GM23338 (cell line): Measurements from ENCODE around the gene PRR35. TPM values are rescaled to one million over a fixed set of nuclear protein-coding genes. Genes with fewer than 3 reads are reported as not detected.

ENCODE experiments used
- ATAC-seq: fragments of 200-7000 bp; cut with Tn5 transposase; 3 replicates; pipeline ENCODE4 v1.9.1; 2020
- DNase-seq: peaks from one replicate; pipeline ENCODE4 v3.0.0-alpha.2; 2015; ENCODE audit warnings: low spot score
- H2AFZ ChIP-seq: fragments of 200-600 bp; sonication (generic); 2 replicates; pipeline ENCODE4 v1.8.0; 2016; ENCODE audit warnings: antibody characterized with exemption, mild to moderate bottlenecking, moderate library complexity
- H3F3A ChIP-seq: fragments of 200-600 bp; sonication (generic); replicated peaks from 2 replicates; pipeline ENCODE4 v1.8.0; 2017; ENCODE audit warnings: antibody characterized with exemption, mixed run types, low read depth
- H3K27ac ChIP-seq: fragments of 200-600 bp; sonication (generic); 2 replicates; pipeline ENCODE4 v1.6.1; 2016; ENCODE audit warnings: low read depth
- H3K27me3 ChIP-seq: fragments of 200-600 bp; sonication (generic); 2 replicates; pipeline ENCODE4 v1.8.0; 2016; ENCODE audit warnings: mild to moderate bottlenecking, mixed run types, moderate library complexity; ENCODE audit not compliant: insufficient read depth
- H3K36me3 ChIP-seq: fragments of 200-600 bp; sonication (generic); 2 replicates; pipeline ENCODE4 v1.8.0; 2016; ENCODE audit warnings: mild to moderate bottlenecking; ENCODE audit not compliant: insufficient read depth
- H3K4me1 ChIP-seq: fragments of 200-600 bp; sonication (generic); 2 replicates; pipeline ENCODE4 v1.8.0; 2016; ENCODE audit warnings: mild to moderate bottlenecking, moderate library complexity; ENCODE audit not compliant: insufficient read depth
- H3K4me2 ChIP-seq: fragments of 200-600 bp; sonication (generic); 2 replicates; pipeline ENCODE4 v1.7.1; 2017; ENCODE audit warnings: mixed run types
- H3K4me3 ChIP-seq: fragments of 200-600 bp; sonication (generic); 2 replicates; pipeline ENCODE4 v1.6.1; 2016; ENCODE audit warnings: mixed run types
- H3K79me2 ChIP-seq: fragments of 200-600 bp; sonication (generic); replicated peaks from 2 replicates; pipeline ENCODE4 v1.8.0; 2017; ENCODE audit warnings: mild to moderate bottlenecking; ENCODE audit not compliant: insufficient read depth
- H3K9me2 ChIP-seq: fragments of 200-600 bp; sonication (generic); 2 replicates; pipeline ENCODE4 v1.8.0; 2017; ENCODE audit not compliant: insufficient read depth
- H4K20me1 ChIP-seq: fragments of 200-600 bp; sonication (generic); replicated peaks from 2 replicates; pipeline ENCODE4 v1.8.0; 2017; ENCODE audit warnings: mild to moderate bottlenecking; ENCODE audit not compliant: insufficient read depth
- H3K27ac Mint-ChIP-seq: 2 replicates; pipeline ENCODE4 v1.8.0; 2020; ENCODE audit warnings: inconsistent platforms, mild to moderate bottlenecking, moderate library complexity, mixed read lengths
- H3K27me3 Mint-ChIP-seq: 3 replicates; pipeline ENCODE4 v1.8.0; 2022; ENCODE audit warnings: low read depth, mild to moderate bottlenecking, moderate library complexity, mixed read lengths, inconsistent platforms; ENCODE audit not compliant: insufficient read depth, poor library complexity
- H3K36me3 Mint-ChIP-seq: 3 replicates; pipeline ENCODE4 v1.8.0; 2021; ENCODE audit warnings: low read depth, mild to moderate bottlenecking, inconsistent platforms, moderate library complexity, mixed read lengths
- H3K4me1 Mint-ChIP-seq: 3 replicates; pipeline ENCODE4 v1.8.0; 2020; ENCODE audit warnings: mild to moderate bottlenecking, inconsistent platforms, mixed read lengths
- H3K4me3 Mint-ChIP-seq: 3 replicates; pipeline ENCODE4 v1.8.0; 2021; ENCODE audit warnings: moderate library complexity, mild to moderate bottlenecking, inconsistent platforms, mixed read lengths
- H3K9me3 Mint-ChIP-seq: 3 replicates; pipeline ENCODE4 v1.8.0; 2020; ENCODE audit warnings: moderate library complexity, mild to moderate bottlenecking, inconsistent platforms, mixed read lengths
- CTCF ChIP-seq, 2 experiments: fragments of 200-600 bp in 1 of 2; sonication (generic) in 1 of 2; conservative IDR thresholded peaks; 2 replicates each; pipeline versions ENCODE4 v1.5.1 to v1.6.1; 2016 to 2017; ENCODE audit warnings: antibody characterized with exemption in 2 of 2, low read depth in 2 of 2, mild to moderate bottlenecking in 2 of 2, moderate library complexity in 1 of 2
- EZH2phosphoT487 ChIP-seq: fragments of 200-600 bp; sonication (generic); IDR thresholded peaks from one replicate; pipeline ENCODE4 v1.8.1; 2018; ENCODE audit warnings: antibody characterized with exemption; ENCODE audit not compliant: unreplicated experiment
- ZNF114 ChIP-seq: fragments of 250-450 bp; sonication (Bioruptor Pico); IDR thresholded peaks from 2 replicates; pipeline ENCODE4 v1.5.0; 2020; ENCODE audit warnings: mild to moderate bottlenecking, moderate library complexity
- ZNF331 ChIP-seq: fragments of 250-450 bp; sonication (Bioruptor Pico); IDR thresholded peaks from 2 replicates; pipeline ENCODE4 v1.5.0; 2020; ENCODE audit warnings: low read depth, mild to moderate bottlenecking, moderate library complexity
- polyA plus RNA-seq: library from polyadenylated mRNA; unstranded; fragments of >200 nt; fragmentation: Nextera tagmentation; extraction: Ambion mirVana; gene quantifications from 2 replicates; pipeline ENCODE4 v1.2.1, GENCODE V29; 2016
- total RNA-seq: library from RNA; depleted of rRNA; stranded (reverse); fragments of >200 nt; shearing (Covaris generic); gene quantifications from 2 replicates; pipeline ENCODE4 v1.2.3, GENCODE V29; 2014
- TF ChIP-seq, protein P1 (sequence below): IDR thresholded peaks from 2 replicates; pipeline ENCODE4 v1.6.1; 2016; ENCODE audit warnings: antibody characterized with exemption
- TF ChIP-seq, protein P2 (sequence below): IDR thresholded peaks from one replicate; pipeline ENCODE4 v1.6.1; 2018; ENCODE audit warnings: antibody characterized with exemption; ENCODE audit not compliant: unreplicated experiment
- TF ChIP-seq, protein P3 (sequence below): fragments of 250-450 bp; sonication (Bioruptor Pico); IDR thresholded peaks from 2 replicates; pipeline ENCODE4 v1.5.0; 2020; ENCODE audit warnings: mild to moderate bottlenecking, moderate library complexity

The PRR35 gene
- total and polyA plus RNA-seq, 2 experiments from 2014 or later, result 0.32 to 1.4 TPM

DNA sequence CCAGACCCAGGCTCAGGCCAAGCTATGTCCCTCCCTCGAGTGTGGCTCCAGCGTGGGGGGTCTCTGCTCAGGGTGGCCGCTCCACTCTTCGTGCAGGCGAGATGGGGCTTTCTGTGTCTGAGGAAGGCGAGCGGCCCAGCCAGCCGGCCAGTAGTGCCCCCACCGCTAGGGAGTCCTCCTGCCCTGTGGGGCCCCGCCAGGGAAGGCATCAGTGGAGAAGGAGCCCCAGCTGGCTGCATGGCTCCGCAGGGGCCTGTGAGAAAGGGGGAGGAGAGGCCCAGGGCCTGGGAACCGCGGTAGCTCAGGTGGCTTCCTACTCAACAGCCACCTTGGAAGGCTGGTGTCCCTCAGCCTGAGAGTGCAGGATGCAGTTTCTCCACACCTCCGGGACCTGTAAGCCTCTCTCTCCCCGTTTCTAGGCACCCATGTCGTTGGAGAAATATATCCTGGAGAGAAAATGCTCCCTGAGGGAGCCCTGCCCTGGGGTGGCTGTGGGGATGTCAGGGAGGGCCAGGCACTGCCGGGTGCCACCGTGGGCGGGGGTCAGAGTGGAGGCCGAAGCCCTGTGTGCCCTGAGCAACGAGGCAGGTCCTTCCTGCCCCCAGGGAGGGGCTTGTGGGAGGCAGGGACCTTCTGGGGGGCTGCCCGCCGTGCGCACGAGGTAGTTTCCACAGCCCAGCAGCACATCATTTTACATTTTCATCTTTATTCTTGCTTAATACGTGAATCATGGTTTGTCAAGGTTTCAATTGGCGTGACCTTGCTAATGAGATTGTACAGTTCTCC, 12.9 kb downstream of the PRR35 start (continued):
- TF ChIP-seq, protein P1, sequence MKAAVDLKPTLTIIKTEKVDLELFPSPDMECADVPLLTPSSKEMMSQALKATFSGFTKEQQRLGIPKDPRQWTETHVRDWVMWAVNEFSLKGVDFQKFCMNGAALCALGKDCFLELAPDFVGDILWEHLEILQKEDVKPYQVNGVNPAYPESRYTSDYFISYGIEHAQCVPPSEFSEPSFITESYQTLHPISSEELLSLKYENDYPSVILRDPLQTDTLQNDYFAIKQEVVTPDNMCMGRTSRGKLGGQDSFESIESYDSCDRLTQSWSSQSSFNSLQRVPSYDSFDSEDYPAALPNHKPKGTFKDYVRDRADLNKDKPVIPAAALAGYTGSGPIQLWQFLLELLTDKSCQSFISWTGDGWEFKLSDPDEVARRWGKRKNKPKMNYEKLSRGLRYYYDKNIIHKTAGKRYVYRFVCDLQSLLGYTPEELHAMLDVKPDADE, result no peak

GRCh38 chr16:574021-574760, 14.0 kb downstream of the PRR35 start:
- Histone ChIP-seq H3K79me2 (peaks cover 8% of the 10 kb centered on the region), H3K9me2 (no peaks in the 10 kb centered on the region), H2AFZ (no peak overlapping the region), H3K27me3 (no peaks in the 10 kb centered on the region), H3K27ac (no peak overlapping the region), H3K36me3 (no peaks in the 10 kb centered on the region), H3K4me1 (peaks cover 1% of the 10 kb centered on the region), H3F3A (peaks cover 11% of the 10 kb centered on the region; the same call in 1 of the 2 replicates), H3K4me3 (no peak overlapping the region), H4K20me1 (no peaks in the 10 kb centered on the region), H3K4me2 (no peak overlapping the region)
- DNase-seq (no peak), ATAC-seq (no peak)
- Mint-ChIP-seq H3K4me3 (no peak overlapping the region; the same call in 2 of the 3 replicates), H3K4me1 (peaks cover 10% of the 10 kb centered on the region), H3K9me3 (no peaks in the 10 kb centered on the region), H3K36me3 (no peaks in the 10 kb centered on the region; the same call in 2 of the 3 replicates), H3K27me3 (peaks cover 6% of the 10 kb centered on the region), H3K27ac (no peak overlapping the region)
- TF ChIP-seq EZH2phosphoT487, result no peak
- TF ChIP-seq CTCF (conservative IDR thresholded peaks at IDR 0.05; ENCODE audit: low read depth in 2 of 2), result no peak
- TF ChIP-seq, protein P1, result no peak
- TF ChIP-seq ZNF331, result no peak
- TF ChIP-seq, protein P2, sequence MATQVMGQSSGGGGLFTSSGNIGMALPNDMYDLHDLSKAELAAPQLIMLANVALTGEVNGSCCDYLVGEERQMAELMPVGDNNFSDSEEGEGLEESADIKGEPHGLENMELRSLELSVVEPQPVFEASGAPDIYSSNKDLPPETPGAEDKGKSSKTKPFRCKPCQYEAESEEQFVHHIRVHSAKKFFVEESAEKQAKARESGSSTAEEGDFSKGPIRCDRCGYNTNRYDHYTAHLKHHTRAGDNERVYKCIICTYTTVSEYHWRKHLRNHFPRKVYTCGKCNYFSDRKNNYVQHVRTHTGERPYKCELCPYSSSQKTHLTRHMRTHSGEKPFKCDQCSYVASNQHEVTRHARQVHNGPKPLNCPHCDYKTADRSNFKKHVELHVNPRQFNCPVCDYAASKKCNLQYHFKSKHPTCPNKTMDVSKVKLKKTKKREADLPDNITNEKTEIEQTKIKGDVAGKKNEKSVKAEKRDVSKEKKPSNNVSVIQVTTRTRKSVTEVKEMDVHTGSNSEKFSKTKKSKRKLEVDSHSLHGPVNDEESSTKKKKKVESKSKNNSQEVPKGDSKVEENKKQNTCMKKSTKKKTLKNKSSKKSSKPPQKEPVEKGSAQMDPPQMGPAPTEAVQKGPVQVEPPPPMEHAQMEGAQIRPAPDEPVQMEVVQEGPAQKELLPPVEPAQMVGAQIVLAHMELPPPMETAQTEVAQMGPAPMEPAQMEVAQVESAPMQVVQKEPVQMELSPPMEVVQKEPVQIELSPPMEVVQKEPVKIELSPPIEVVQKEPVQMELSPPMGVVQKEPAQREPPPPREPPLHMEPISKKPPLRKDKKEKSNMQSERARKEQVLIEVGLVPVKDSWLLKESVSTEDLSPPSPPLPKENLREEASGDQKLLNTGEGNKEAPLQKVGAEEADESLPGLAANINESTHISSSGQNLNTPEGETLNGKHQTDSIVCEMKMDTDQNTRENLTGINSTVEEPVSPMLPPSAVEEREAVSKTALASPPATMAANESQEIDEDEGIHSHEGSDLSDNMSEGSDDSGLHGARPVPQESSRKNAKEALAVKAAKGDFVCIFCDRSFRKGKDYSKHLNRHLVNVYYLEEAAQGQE, result no peak
- no peak for TF ChIP-seq ZNF114
- TF ChIP-seq, protein P3, sequence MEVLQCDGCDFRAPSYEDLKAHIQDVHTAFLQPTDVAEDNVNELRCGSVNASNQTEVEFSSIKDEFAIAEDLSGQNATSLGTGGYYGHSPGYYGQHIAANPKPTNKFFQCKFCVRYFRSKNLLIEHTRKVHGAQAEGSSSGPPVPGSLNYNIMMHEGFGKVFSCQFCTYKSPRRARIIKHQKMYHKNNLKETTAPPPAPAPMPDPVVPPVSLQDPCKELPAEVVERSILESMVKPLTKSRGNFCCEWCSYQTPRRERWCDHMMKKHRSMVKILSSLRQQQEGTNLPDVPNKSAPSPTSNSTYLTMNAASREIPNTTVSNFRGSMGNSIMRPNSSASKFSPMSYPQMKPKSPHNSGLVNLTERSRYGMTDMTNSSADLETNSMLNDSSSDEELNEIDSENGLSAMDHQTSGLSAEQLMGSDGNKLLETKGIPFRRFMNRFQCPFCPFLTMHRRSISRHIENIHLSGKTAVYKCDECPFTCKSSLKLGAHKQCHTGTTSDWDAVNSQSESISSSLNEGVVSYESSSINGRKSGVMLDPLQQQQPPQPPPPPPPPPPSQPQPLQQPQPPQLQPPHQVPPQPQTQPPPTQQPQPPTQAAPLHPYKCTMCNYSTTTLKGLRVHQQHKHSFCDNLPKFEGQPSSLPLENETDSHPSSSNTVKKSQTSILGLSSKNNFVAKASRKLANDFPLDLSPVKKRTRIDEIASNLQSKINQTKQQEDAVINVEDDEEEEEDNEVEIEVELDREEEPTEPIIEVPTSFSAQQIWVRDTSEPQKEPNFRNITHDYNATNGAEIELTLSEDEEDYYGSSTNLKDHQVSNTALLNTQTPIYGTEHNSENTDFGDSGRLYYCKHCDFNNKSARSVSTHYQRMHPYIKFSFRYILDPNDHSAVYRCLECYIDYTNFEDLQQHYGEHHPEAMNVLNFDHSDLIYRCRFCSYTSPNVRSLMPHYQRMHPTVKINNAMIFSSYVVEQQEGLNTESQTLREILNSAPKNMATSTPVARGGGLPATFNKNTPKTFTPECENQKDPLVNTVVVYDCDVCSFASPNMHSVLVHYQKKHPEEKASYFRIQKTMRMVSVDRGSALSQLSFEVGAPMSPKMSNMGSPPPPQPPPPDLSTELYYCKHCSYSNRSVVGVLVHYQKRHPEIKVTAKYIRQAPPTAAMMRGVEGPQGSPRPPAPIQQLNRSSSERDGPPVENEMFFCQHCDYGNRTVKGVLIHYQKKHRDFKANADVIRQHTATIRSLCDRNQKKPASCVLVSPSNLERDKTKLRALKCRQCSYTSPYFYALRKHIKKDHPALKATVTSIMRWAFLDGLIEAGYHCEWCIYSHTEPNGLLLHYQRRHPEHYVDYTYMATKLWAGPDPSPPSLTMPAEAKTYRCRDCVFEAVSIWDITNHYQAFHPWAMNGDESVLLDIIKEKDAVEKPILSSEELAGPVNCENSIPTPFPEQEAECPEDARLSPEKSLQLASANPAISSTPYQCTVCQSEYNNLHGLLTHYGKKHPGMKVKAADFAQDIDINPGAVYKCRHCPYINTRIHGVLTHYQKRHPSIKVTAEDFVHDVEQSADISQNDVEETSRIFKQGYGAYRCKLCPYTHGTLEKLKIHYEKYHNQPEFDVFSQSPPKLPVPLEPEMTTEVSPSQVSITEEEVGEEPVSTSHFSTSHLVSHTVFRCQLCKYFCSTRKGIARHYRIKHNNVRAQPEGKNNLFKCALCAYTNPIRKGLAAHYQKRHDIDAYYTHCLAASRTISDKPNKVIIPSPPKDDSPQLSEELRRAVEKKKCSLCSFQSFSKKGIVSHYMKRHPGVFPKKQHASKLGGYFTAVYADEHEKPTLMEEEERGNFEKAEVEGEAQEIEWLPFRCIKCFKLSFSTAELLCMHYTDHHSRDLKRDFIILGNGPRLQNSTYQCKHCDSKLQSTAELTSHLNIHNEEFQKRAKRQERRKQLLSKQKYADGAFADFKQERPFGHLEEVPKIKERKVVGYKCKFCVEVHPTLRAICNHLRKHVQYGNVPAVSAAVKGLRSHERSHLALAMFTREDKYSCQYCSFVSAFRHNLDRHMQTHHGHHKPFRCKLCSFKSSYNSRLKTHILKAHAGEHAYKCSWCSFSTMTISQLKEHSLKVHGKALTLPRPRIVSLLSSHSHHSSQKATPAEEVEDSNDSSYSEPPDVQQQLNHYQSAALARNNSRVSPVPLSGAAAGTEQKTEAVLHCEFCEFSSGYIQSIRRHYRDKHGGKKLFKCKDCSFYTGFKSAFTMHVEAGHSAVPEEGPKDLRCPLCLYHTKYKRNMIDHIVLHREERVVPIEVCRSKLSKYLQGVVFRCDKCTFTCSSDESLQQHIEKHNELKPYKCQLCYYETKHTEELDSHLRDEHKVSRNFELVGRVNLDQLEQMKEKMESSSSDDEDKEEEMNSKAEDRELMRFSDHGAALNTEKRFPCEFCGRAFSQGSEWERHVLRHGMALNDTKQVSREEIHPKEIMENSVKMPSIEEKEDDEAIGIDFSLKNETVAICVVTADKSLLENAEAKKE (CRISPR knock-in tag), result no peak
